ENCODE data around the gene UGT1A8.

The UGT1A8 gene

DNA sequence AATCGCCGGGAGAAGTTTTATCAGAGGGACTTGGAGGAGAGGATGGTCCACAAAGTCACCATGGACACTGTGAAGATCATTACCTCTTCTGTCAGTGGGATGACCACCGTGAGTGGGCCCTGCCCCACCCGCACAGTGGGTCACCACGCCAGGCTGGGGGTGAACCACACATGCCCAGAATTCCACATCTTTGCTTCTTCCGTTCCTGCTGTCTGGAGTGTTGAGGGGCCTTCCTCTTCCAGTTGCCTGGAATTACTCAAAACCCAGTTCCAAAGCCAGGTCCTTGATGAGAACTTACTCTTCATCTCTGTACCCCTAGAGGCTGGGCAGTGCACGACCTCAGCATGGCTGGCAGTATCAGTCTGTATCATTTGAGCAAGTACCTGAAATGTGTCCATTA lies 182.8 kb downstream of the UGT1A8 start:
- DNase-seq (ENCODE audit: low spot score), result no peak

- no peak for DNase-seq (ENCODE audit: low spot score)
These were observed 184.1 kb downstream of the UGT1A8 start for GRCh38 chr2:233801357-233802131.

- no peak for DNase-seq (ENCODE audit: low spot score)
These were observed 184.8 kb downstream of the UGT1A8 start for GRCh38 chr2:233802132-233802815.

DNA sequence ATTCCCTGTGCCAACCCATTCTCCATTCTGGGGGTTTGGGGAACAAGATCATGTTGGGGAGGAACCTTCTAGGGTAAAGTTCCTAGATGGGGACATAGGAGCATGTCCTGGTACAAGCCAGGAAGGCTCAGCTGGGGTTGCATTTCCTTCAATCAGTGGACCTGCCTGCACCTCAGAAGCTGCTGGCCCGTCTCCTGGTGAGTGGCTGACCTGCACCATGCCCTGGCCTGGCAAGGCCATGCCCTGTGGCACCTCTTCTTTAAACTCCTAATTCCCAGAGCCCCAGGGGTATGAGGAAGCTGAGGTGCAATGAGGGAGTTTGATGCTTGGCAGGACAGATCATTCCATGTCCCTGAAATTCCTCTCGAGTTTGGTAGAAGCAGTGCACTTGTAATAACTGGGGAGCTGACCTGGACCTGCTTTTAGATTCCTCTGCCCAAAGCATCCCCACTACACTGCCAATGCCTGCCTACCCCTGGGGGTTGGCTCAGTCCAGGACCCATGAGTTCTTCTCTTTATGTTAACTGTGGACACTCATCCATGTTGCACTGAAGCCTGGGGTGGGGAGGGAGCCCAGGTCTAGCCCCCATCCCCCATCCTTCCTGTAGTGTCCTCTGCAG lies 186.0 kb downstream of the UGT1A8 start:
- no peak for DNase-seq (ENCODE audit: low spot score)

DNA sequence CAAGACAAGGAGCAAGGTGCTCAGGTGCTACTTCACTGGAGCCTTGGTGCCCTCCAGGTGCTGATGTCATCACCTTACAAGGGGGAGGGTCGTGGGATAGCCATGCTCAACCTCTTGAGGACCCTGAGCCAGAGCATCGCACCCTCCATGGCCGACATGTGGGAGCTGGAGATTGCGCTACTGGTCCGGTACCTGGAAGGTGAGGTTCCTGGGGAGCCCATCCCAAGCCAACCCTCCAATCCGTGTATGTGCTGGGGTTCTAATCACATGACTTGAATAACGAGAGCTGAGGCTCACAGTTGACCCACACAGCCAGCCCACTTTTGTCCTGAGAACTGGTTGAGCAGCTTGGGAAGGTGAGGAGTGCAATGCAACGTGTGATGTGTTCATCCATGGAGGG lies 186.6 kb downstream of the UGT1A8 start:
- DNase-seq (ENCODE audit: low spot score), result no peak

DNA sequence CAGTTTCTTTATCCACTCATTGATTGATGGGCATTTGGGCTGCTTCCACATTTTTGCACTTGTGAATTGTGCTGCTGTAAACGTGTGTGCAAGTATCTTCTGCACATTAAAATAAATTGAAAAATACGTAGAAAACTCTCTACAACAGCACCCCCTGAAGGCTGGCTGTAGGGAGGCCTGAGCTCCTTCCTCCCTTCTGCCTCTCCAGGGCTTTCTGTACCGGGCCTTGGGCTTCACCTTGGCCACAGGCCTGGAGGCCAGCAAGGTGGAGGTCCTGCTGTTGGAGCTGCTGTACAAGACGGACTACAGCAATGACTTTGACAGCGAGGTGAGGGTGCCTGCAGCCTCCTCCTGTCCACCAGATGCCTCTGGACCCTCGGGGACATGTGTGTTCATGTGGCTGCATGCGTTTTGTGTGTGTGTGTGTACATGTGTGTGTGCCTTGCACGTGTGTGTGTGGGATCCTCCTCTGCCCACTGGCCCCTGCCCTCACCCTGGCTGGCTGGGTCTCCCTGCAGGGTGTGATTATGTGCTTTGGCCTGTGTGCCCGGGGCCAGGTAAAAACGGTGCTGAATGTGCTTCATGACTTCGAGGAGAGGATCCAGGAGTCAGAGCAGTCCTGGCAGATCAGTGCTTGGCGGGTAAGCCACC lies 189.9 kb downstream of the UGT1A8 start:
- DNase-seq (ENCODE audit: low spot score), result no peak

DNA sequence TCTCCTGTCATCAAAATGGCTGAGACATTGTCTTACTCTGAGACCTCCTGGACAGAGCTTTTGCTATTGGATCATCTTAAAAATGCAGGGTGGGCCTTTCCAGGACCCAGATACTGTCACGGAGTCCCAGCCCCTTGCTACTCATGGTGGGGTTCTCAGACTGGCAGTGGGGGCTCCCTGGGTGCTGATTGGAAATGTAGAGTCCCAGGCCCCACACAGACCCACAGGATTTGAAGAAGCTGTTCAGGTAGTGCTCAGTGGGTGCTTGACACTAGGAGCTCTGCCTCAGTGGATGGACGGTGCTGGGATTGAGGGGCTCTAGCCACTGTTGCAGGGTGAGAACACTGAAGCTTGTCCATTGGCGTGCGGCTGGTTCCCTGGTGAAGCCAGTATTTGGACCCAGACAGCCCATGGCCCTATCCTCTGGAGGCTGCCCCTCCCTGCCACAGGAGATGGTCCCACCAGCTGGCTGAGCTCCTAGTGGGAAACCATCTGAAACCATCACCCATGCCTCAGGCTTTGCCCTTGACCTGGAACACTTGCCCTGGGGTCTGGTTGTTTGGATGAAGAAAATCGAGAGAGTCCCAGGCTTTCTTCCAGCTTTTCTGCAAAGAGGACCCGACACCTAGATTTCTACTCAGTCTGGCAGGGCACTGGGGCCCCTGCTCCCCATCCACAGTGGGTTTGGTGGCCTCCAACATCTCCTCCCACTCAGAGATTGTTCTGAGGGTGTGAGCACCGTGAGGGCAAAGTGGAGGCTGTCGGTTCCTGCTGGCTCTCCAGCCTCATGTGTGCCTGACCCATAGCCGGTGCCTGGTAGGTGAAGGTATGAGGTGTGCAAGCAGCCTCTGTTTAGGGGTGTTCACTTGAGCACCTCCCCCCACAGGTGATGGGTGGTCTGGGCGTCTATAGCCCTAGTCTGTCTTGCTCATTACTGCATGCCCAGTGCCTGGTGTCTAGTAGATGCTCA lies 190.8 kb downstream of the UGT1A8 start:
- DNase-seq (ENCODE audit: low spot score), result no peak

GRCh38 chr2:233810385-233810784 lies 193.0 kb downstream of the UGT1A8 start:
- no peak for DNase-seq (ENCODE audit: low spot score)

GRCh38 chr2:233811087-233811486 lies 193.7 kb downstream of the UGT1A8 start:
- DNase-seq (ENCODE audit: low spot score), result no peak

DNA sequence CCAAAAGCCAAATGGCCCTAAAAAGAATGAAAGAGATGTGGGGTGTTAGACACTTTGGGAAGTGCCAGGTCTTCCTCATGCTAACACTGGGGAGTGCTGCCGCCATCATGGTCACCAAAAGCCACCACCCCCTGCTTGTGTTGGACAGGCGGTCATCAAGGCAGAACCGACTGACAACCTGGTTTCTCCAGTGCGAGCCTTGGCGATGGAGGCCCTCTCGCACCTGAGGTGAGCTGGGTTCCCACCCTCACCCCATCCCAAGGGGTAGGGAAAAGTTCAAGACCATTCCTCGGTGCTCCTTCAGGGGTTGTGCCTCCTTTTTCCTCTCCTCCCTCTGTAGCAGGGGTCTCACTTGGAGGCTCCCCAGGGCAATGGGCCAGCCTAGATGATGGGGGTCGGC lies 194.3 kb downstream of the UGT1A8 start:
- DNase-seq (ENCODE audit: low spot score), result no peak

- DNase-seq (ENCODE audit: low spot score), result no peak
These were observed 196.0 kb downstream of the UGT1A8 start for GRCh38 chr2:233813236-233814055.

DNA sequence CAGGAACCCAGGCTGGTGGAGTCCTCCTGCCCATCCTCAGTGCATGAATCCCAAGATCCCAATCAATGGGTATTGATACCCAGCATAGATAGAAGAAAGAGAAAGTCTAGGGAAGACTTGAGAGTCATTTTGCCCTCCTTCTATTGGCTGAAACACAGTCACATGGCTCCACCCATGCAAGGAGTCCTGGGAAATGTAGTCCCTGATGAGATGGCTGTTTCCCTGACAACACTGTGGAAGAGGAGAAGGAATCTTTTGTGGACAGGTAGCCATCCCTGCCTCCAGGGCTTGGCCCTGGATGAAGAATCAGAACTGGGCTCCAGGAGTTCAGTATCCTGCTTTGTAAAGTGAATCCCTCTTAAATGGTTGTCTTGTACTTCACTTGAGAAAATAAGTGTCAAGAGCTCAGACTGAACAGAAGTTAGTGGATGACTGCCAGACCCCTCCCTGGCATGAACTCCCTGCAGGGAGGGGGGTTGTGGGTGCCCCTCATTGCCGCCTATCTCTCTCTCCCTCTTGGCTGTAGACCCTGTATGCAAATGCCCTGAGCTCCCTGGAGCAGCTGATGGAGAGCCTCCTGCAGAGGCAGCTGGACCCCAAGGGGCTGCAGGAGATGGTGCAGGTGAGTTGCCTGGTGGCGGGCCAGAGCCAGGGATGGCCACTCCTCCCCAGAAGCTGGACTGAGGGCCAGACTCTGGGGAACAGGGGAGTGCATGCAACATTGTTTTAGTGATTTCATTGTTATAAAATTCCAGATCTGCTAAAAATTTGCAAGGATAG lies 196.8 kb downstream of the UGT1A8 start:
- DNase-seq (ENCODE audit: low spot score), result no peak

DNA sequence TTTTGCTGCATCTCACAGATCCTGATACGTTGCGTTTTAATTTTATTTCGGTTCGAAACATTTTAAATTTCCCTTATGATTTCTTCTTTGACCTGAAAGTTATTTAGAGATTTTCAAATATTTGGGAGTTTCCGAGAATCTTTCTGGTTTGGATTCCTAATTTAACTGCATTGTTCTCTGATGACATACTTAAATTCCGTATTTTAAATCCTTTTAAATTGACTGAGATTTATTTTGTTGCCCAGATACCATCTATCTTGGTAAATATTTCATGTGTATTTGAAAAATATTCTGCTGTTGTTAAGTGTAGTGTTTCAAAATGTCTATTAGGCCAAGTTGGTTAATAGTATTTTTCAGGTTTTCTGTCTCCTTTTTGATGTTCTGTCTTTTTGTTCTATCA lies 198.4 kb downstream of the UGT1A8 start:
- no peak for DNase-seq (ENCODE audit: low spot score)

- no peak for DNase-seq (ENCODE audit: low spot score)
These were observed 198.9 kb downstream of the UGT1A8 start for GRCh38 chr2:233816334-233816733.

- no peak for DNase-seq (ENCODE audit: low spot score)
These were observed 199.3 kb downstream of the UGT1A8 start for GRCh38 chr2:233816771-233817170.

DNA sequence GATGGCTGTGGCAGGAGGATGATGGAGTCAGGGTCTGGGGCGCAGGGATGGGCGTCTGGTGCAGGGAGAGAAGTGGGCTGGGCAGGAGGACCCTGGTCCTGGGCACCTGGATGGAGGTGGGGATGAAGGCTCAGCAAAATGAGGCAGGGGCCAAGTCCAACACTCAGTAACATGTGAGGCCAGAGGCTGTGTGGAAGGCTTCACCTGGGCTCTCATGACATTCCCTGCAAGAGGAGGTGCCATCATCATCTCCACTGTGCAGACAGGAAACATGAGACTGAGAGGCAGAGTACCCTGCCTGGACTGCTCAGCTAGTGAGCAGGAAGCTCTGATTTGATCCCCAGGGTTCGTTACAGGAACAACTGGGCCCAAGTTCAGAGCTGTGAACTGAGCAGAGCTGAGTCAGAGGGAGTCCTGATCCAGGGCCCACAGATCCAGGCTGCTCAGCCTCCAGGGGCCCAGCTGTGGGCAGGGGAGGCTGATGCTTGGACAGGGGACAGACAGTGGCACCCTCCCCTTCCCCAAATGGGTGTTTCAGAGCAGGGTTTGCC lies 200.0 kb downstream of the UGT1A8 start:
- DNase-seq (ENCODE audit: low spot score), result no peak

DNA sequence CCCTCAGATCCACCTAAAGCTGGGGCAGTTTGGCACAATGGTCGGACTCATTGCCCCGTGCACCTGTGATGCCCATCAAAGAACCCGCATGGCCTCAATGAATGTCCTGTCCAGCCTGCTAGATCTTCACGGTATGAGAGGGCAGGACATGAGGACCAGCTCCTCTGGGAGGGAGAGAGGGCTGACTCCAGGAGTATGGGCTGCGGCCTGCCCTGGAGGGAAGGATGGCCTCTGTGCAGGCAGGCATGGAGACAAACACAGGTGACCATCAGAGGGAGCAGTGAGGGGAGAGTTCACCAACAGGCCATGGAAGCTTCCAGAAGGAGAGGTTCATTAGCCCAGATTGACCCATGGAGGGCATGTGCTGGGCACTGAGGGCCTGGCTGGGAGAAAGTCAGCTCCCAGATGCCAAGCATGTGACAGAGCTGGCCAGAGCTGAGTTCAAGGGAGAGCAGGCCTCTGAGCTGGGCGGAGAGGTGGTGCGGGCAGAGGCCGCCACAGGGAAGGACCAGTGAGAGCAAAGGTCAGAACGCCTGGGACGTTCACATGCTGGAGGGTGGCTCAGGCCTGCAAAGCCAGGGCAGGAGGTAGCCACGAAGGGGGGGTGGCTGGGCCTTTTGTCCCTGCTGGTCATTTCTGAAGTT lies 200.7 kb downstream of the UGT1A8 start:
- no peak for DNase-seq (ENCODE audit: low spot score)

- DNase-seq (ENCODE audit: low spot score), result no peak
These were observed 201.5 kb downstream of the UGT1A8 start for GRCh38 chr2:233818639-233819621.

Data from activated CD4-positive, alpha-beta T cell treated with anti-CD3 and anti-CD28 coated beads, Interleukin-2, Interleukin-4, amounts not matched to agents 100 ng/mL and 50 ng/mL, durations not matched to agents 16 hours and 8 hours (primary cell).